GM21447 (cell line): ENCODE data around the gene AXIN1.

ENCODE experiments used
- ATAC-seq: cut with Tn5 transposase; IDR thresholded peaks from one replicate; pipeline ENCODE4 v1.9.1; 2021; ENCODE audit not compliant: unreplicated experiment

The AXIN1 gene

GRCh38 chr16:283033-283805 lies 69.3 kb downstream of the AXIN1 start, which contains the start of gene PDIA2:
TSS of gene PDIA2 (plus strand) at chr16:283164. CDS start at chr16:283170, 6 bp downstream.
- no peak for ATAC-seq

DNA sequence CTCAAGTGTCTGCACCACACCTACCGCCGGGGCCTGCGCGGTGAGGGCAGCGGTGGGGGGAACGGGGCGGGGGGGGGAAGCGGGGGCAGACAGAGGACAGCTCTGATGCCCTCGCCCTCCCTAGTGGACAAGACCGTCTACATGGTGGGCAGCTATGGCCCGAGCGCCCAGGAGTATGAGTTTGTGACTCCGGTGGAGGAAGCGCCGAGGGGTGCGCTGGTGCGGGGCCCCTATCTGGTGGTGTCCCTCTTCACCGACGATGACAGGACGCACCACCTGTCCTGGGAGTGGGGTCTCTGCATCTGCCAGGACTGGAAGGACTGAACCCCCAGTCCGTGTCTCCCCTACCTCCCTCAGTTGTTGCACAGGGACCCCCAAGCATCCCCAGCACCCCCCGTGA lies 70.0 kb downstream of the AXIN1 start:
- ATAC-seq, result no peak

DNA sequence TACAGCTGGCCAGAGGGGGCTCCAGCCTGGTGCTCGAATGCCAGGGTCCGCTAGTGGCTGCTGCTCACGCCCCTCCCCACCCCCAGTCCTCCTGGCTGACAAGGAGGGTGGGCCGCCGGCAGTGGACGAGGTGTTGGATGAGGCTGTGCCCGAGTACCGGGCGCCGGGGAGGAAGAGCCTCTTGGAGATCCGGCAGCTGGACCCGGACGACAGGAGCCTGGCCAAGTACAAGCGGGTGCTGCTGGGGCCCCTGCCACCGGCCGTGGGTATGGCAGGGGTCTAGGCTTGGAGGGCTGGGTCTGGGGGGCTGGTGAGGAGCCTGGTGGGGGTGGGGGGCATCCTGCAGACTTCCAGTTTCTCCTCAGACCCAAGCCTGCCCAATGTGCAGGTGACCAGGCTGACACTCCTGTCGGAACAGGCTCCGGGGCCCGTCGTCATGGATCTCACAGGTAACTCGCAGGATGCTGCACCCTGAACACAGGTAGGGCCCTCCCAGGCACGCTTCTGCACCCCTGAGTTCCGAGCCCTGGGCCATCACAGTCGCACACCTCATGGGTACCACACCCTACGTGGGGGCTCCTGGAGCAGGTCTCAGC lies 70.8 kb downstream of the AXIN1 start:
- ATAC-seq, result no peak

DNA sequence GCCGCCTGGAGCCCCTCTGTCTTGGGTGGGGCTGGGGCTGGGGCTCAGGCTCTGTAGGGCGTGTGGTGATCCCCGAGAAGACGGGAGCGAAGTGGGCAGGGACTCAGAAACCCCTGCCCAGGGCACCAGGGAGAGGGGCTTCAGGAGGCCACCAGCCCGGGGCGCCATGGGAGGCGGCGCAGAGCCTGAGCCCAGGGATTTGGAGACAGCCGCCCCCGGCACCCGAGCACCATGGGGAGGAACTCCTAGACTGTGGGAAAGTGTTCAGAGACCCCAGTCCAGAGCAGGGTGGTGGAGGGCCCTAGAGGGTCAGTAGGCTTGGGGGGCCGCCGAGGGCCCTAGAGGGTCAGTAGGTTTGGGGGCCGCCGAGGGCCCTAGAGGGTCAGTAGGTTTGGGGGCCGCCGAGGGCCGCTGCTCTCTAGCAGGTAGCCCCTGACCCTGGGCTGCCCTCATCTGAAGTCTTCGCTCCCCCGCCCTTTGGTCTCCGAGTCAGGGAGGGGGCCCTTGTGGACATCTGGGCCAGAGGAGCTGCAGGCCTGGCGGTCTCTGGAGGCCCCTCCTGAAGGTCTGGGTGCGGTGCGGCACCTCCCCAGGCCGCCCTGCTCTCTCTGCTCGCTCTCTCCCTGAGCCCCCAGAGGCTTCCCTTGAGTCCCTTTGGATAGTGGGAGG lies 71.4 kb downstream of the AXIN1 start:
- ATAC-seq, result no peak

DNA sequence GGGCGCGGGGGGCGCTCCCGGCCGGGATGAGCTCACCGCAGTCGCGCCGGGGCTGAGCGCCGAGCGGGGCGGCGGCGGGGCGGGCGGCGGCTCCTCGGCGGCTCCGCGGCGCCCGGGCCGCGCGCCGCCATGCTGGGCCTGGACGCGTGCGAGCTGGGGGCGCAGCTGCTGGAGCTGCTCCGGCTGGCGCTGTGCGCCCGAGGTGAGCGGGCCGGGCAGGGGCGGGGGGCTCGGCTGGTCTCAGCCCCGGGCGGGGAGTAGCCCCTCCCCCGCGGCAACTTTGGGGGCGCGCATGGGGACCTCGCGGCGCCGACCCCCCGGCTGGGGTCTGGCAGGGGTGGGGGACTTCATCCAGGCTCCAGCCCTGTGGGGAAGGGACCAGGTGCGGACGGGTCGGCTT lies 72.0 kb downstream of the AXIN1 start, which contains the start of gene ARHGDIG:
ARHGDIG (plus strand) TSS at position 40 of the 400 bp plus-strand sequence; CDS start at position 130, 90 bp downstream.
- ATAC-seq, result no peak

GRCh38 chr16:280005-280460 lies 72.5 kb downstream of the AXIN1 start:
- ATAC-seq, result no peak

DNA sequence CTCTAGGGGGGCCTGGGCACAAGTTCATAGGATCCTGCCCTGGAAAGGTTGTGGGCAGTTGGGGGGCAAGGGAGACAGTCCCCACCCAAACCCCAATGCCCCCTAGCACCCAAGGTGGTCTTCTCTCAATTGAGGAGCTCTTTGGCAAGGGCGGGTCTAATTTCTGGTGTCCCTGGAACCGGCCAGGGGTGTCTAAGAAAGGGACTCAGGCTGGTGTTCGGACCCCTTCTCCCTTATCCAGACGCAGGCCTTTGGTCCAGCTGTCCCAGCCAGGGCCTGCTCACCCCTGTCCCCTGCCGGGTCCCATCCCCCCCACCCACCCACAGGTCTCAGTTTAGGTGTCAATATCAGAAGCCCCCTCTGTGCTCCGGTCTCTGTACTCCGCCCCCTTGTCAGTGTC lies 73.0 kb downstream of the AXIN1 start:
- ATAC-seq, result no peak

- no peak for ATAC-seq
These were observed 73.6 kb downstream of the AXIN1 start for GRCh38 chr16:278863-279366.

DNA sequence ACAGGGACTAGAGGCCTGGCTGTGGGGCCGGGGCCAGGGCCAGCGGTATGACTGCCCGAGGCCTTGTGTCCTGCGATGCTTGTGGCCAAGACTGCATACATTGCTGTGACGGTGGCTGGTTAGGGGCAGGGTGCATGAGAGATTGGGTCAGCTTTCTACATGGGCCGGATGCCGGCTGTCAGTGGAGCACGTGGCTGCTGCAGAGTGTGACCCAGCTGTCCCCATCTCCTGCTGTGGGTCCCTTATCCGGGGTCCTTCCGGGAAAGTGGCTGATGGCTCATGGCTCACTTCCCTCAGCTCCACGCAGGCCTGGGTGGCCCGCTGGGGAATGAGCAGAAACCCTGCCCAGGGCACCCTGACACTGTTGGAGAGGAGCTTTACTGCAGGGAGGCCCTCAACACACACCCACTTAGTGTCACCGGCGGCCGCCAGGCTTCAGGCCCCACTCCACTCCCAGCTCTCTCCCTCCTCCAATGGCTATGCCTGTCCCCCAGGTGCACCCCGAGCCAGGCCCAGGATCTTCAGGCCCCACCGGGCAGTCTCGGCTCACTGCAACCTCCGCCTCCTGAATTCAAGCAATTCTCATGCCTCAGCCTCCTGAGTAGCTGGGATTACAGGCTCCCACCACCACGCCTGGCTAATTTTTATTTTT lies 76.0 kb downstream of the AXIN1 start:
- no peak for ATAC-seq

GRCh38 chr16:275786-276232 lies 76.7 kb downstream of the AXIN1 start, which contains the start of gene RGS11:
TSS of gene RGS11 (minus strand) at chr16:275944. CDS start at chr16:275911, 33 bp downstream.
- ATAC-seq, result no peak

- no peak for ATAC-seq
These were observed 77.4 kb downstream of the AXIN1 start for GRCh38 chr16:275041-275641.

DNA sequence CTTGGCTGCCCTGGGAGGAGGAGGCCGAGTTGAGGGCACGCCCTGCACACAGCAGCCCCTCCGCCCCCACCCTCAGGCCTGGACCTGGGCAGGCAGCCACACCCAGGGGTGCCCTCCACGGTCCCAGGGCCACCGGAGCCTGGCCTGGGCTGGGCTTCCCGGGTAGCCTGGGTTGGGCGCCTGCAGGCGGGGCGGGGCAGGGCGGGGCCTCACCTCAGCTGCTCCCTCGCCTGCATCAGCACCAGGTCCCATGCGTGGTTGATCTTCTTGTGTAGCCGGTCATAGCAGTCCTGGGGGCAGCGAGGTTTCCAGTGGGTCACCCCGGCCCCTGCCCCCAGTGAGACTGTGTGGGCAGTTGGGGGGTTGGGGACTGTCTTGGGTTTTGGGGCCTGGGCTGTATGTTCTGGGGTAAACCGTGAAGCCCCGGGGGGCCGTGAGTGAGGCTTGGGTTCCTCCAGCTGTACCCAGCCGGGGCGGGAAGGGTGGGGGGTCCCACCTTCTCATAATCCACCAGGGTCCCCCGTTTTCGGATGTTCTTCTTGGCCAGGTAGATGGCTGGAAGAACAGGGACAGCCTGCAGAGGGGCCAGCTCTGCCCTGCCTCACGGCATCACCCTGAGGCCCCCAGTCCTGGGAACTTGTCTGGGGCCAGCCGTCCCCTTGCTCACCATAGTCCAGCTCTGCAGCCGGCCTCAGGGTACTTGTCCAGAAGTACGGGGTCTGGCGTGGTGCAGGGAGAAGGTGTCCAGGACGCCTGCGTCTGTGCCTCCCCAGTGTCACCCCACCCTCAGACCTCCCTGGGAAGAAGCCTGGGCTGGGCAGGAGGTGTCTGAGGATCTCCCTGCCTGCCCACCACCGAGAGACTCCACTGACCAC lies 78.7 kb downstream of the AXIN1 start:
- no peak for ATAC-seq

DNA sequence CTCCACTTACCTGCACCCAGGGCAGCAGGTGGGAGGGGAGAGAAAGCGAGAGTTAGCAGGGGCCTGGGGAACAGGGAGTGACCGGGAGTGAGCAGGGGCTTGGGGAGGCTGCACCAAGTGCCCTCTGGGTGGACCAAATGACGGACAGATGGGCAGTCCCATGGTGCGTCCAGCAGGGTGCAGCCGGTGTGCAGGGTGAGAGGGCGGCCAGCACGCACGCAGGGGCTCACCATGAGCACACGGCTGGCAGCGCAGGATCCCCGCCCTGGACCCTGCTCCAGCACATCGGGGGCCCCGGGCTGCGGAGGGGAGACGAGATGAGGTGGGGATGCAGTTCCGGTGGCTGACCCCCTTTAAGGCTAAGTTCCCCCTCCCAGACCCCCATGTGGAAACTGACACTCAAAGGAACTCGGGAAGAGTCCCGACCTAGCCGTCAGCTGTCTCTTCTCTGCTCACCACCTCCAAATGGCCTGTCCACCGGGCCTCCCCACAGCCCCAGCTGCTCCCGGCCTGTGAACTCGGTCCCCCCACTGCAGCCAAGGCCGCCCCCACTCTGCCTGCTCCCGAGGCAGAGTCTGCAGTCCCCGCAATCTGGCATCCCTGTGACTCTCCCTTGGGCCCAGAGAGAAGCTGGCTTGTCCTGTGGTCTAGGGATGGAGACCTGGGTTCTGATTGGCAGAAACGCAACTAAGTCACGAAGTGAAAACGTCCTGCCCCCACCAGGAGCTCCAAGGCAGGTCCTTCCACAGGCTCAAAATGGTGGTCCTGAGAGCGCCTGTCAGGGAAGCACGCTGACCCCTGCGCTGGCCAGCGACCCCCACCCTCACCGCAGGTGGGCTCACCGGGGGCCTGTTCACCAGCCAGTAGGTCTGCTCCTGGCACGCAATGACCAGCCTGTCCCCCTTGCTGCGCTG lies 79.6 kb downstream of the AXIN1 start:
- ATAC-seq, result no peak

- no peak for ATAC-seq
These were observed 81.9 kb downstream of the AXIN1 start for GRCh38 chr16:270381-271255.

GRCh38 chr16:269061-269796 lies 83.3 kb downstream of the AXIN1 start:
- ATAC-seq, result no peak

DNA sequence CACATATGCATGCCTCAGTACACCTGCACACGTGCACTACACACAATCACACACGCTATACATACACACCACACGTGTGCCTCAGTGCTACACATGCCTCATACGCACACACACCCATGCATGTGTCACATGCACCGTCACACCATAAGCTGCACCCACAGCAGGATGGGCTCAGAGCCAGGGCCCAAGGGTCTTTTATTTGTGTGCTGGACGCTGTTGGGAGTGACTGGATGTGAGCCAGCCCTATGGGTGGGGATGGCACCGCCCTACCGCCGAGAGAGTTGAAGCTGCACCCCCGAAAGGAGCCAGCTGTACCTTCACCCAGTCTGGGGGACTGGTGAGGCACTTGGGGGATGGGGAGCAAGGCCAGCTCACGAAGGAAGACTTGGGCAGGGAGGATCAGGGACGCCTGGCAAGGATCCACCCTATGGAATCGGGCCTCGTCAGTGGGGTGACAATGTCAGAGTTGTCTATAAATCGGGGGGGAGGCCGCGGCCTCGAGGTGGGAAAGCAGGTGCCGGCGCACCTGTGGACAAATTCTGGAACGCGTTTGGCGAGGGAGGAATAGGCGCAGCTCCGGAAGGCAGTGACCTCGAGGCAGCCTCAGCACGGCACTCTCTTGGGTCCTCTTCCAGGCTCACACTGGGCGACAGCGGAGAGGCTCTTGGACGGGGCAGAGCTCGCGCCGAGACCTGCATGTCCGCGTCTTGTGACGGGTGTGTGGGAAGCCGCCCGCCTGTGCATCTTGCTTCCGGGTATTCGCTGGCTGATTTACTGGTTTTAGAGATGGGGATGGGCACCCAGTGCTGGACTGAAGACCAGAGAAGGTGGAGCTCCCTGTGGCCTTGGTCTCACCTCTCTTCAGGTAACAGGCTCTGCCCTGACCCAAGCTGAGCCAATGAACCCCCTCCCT lies 84.1 kb downstream of the AXIN1 start:
- ATAC-seq, result no peak
